ENCODE data around the gene LRRFIP1. TPM values are rescaled to one million over a fixed set of nuclear protein-coding genes. Genes with fewer than 3 reads are reported as not detected.
A peak's percentile ranks its signal among the peaks of the same experiment; 100 is the strongest.
"Not testable (repeated sequence)": the region's sequence is repeated elsewhere in the genome, so short reads cannot be mapped to it uniquely, and the experiment has no call there.

LRRFIP1 gene
- polyA plus RNA-seq, 1 experiment = 71.1 TPM

DNA sequence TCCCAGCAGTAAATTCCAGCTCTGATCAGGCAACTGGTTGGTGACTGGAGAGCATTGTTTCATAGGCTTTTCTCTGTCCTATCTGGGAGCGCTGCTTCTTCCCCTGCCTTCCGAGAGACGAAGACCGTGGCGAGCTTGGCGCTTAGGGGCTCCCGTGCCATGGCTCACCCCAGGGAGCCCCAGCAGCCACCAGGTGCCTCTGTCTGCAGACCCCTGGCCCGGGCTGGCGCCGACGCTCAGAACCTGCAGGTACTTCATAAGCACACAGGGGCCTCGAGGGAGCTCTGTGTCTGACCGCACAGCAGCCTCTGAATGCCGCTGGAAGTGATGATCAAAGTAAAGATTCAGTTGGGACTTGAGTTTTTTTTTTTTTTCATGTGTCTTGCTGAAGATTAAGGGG lies 152.1 kb downstream of the LRRFIP1 start:
- Histone ChIP-seq H3K4me3 (ENCODE audit: low read depth, low read length) (no peak overlapping the region), H3K27ac (ENCODE audit: low read depth, low read length) (no peak overlapping the region), H3K27me3 (ENCODE audit: control insufficient read depth, insufficient read depth, low read length) (no peaks in the 10 kb centered on the region), H3K9me3 (ENCODE audit: control insufficient read depth, insufficient read depth, low read length) (no peaks in the 10 kb centered on the region; the same call in none of the 2 replicates)
- no peak for DNase-seq (ENCODE audit: low read depth, low spot score)
- TF ChIP-seq CTCF (IDR thresholded peaks at IDR 0.05; ENCODE audit: low read depth, low read length) = no peak
- ChIA-PET CTCF (interaction anchor here (0.7 to 1.3 kb wide), 2 partner anchors 34 to 1209 kb away, joined by 4 to 5 read pairs; no protein-coding TSS in a partner anchor), POLR2A (no interaction called here)

DNA sequence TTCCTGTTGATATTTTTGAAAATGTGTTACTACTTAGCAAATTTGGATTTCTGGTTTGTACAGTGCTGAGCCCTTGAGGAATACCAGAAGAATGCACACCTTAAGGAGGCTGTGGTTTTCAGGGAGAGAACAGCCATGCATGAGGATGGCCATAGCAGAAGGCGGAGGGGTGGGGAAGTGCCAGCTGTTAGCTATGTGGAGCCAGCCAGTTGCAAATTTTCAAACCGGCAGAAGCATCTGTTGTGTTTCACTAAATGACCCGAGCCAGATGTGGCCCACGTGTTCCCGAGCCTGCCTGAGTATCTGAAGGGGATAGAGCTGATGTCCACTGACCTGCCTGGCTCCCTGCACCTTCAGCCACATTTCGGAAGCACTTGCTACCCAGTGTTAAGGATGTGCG lies 154.8 kb downstream of the LRRFIP1 start:
- ChIA-PET POLR2A (no interaction called here), CTCF (interaction anchor here (1.4 kb wide), 1 partner anchor 37 kb away, joined by 3 read pairs; no protein-coding TSS in a partner anchor)
- Histone ChIP-seq H3K9me3 (ENCODE audit: control insufficient read depth, insufficient read depth, low read length) (peaks cover 8% of the 10 kb centered on the region), H3K4me3 (ENCODE audit: low read depth, low read length) (no peak overlapping the region), H3K27me3 (ENCODE audit: control insufficient read depth, insufficient read depth, low read length) (no peaks in the 10 kb centered on the region), H3K27ac (ENCODE audit: low read depth, low read length) (no peak overlapping the region)
- TF ChIP-seq CTCF (IDR thresholded peaks at IDR 0.05; ENCODE audit: low read depth, low read length) = no peak
- DNase-seq (ENCODE audit: low read depth, low spot score) = no peak

GRCh38 chr2:237783678-237784077 lies 156.3 kb downstream of the LRRFIP1 start:
- CTCF ChIA-PET = interaction anchor here (1.2 kb wide), 1 partner anchor 38 kb away, joined by 3 read pairs; no protein-coding TSS in a partner anchor
- not testable (repeated sequence) for H3K27ac ChIP-seq (ENCODE audit: low read depth, low read length)

DNA sequence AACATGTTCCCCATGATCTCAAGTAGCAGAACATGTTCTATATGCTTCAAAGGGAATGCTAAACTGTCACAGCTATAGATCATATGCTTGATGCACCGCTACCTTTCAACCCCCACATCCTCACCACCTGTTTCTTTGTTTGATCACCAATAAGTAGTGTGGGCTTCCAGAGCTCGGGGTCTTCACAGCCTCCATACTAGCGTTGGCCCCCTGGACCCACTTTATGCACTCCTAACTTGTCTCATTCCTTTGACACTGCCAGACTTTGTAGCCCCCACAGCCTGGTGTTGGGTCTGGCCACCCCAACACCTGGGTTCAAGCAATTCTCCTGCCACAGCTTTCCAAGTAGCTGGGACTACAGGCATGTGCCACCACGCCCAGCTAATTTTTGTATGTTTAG lies 159.5 kb downstream of the LRRFIP1 start:
- H3K9me3 ChIP-seq (ENCODE audit: control insufficient read depth, insufficient read depth, low read length) = peaks cover 10% of the 10 kb centered on the region
- no peak overlapping the region for H3K4me3 ChIP-seq (ENCODE audit: low read depth, low read length)
- H3K27me3 ChIP-seq (ENCODE audit: control insufficient read depth, insufficient read depth, low read length) = no peaks in the 10 kb centered on the region
- ChIA-PET CTCF (no interaction called here), POLR2A (no interaction called here)
- no peak for TF ChIP-seq CTCF (IDR thresholded peaks at IDR 0.05; ENCODE audit: low read depth, low read length)
- DNase-seq (ENCODE audit: low read depth, low spot score) = no peak
- H3K27ac ChIP-seq (ENCODE audit: low read depth, low read length) = no peak overlapping the region

More at GRCh38 chr2:237783678-237784077, 156.3 kb downstream of the LRRFIP1 start:
- DNase-seq (ENCODE audit: low read depth, low spot score); POLR2A ChIA-PET; H3K4me3 ChIP-seq (ENCODE audit: low read depth, low read length); H3K9me3 ChIP-seq (ENCODE audit: control insufficient read depth, insufficient read depth, low read length); H3K27me3 ChIP-seq (ENCODE audit: control insufficient read depth, insufficient read depth, low read length): not testable (repeated sequence)

GRCh38 chr2:237790353-237790752 lies 163.0 kb downstream of the LRRFIP1 start:
- DNase-seq (ENCODE audit: low read depth, low spot score) = peak; percentile 20
- Histone ChIP-seq H3K27me3 (ENCODE audit: control insufficient read depth, insufficient read depth, low read length) (no peaks in the 10 kb centered on the region), H3K9me3 (ENCODE audit: control insufficient read depth, insufficient read depth, low read length) (peaks cover 10% of the 10 kb centered on the region), H3K27ac (ENCODE audit: low read depth, low read length) (no peak overlapping the region), H3K4me3 (ENCODE audit: low read depth, low read length) (no peak overlapping the region)
- CTCF ChIA-PET = no interaction called here
- TF ChIP-seq CTCF (IDR thresholded peaks at IDR 0.05; ENCODE audit: low read depth, low read length) = no peak
- POLR2A ChIA-PET = no interaction called here

All from AG04450 (cell line).